Ishikawa (cell line): ENCODE measurements around the gene DVL2.
A peak's percentile ranks its signal among the peaks of the same experiment; 100 is the strongest.

Experiments used
- CEBPB ChIP-seq: IDR thresholded peaks from 2 replicates; pipeline ENCODE4 v1.6.1; 2012
- CREB1 ChIP-seq: IDR thresholded peaks from 2 replicates; pipeline ENCODE4 v1.6.1; 2012; ENCODE audit warnings: low read depth
- EP300 ChIP-seq: IDR thresholded peaks from 2 replicates; pipeline ENCODE4 v1.6.1; 2012; ENCODE audit warnings: borderline replicate concordance
- MAX ChIP-seq: IDR thresholded peaks from 2 replicates; pipeline ENCODE4 v1.6.1; 2012
- NFIC ChIP-seq: IDR thresholded peaks from 2 replicates; pipeline ENCODE4 v1.6.1; 2012
- RAD21 ChIP-seq: IDR thresholded peaks from 2 replicates; pipeline ENCODE4 v1.6.1; 2012; ENCODE audit warnings: low read depth
- REST ChIP-seq: IDR thresholded peaks from 2 replicates; pipeline ENCODE4 v1.6.1; 2012; ENCODE audit warnings: low read depth, mild to moderate bottlenecking
- TAF1 ChIP-seq: IDR thresholded peaks from 2 replicates; pipeline ENCODE4 v1.6.1; 2012; ENCODE audit warnings: low read depth, mild to moderate bottlenecking
- YY1 ChIP-seq: IDR thresholded peaks from 2 replicates; pipeline ENCODE4 v1.6.1; 2012; ENCODE audit warnings: low read depth
- ZBTB7A ChIP-seq: IDR thresholded peaks from 2 replicates; pipeline ENCODE4 v1.6.1; 2012; ENCODE audit warnings: low read depth

- TF ChIP-seq ZBTB7A, result no peak; the same call in 1 of the 2 replicates
- TF ChIP-seq CEBPB, result no peak
- no peak for TF ChIP-seq REST
- no peak for TF ChIP-seq TAF1
- TF ChIP-seq EP300, result no peak
- no peak for TF ChIP-seq YY1
- peak; percentile 88 for TF ChIP-seq RAD21
- no peak for TF ChIP-seq CREB1
- no peak for TF ChIP-seq MAX
- no peak; the same call in 1 of the 2 replicates for TF ChIP-seq NFIC
Measured at GRCh38 chr17:7177191-7177953, 56.9 kb downstream of the DVL2 start.
